ENCODE data around the gene SPRN.
"Not testable (repeated sequence)": the region's sequence is repeated elsewhere in the genome, so short reads cannot be mapped to it uniquely, and the experiment has no call there.

Gene SPRN

GRCh38 chr10:133442967-133443924, 18.8 kb upstream of the SPRN start:
- peak; percentile 35 for DNase-seq (ENCODE audit: low read depth)
- H3K4me3 ChIP-seq (ENCODE audit: low read depth, low read length): no peak overlapping the region
- TF ChIP-seq MAX (IDR thresholded peaks at IDR 0.05; ENCODE audit: low read depth, low read length) (no peak), MYC (IDR thresholded peaks at IDR 0.05; ENCODE audit: low read depth, low read length) (0 out of 2 replicates have a peak, but pooled peaks have one; percentile 23)

DNA sequence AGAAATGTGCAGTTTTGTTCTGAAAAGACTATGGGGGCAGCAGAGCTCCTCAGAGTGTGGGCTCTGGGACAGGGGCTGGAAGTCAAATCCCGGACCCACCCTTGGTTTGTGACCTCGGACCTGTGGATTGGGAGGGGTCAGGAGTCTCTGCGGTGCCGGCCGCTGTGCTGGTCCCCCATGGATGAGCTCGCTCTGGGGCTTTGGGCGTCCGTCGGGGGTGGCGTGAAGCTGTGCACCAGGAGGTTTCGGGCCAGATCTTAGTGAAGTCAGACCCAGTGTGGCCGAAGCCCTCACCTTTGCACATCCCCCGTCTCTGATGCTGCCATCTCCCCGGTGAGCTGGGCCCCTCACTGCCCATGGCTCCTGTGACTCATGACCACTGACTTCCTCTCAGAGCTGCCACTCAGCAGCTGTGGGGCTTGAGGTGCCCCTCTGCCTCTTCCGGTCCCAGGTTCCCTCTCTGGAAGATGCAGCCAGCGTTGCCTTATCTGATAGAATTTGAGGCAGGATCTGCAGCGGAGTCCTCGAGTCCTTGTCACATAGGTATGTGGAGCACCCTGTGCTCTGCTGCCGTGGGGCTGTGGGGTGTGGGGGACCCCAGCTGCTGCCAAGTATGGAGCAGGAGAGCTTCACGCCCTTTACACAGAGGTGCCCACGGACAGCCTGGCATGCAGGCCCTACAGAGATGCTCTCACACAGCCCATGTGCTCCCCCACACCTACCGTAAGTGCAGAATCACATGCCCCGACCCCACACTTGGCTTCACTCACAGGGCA, 18.0 kb upstream of the SPRN start:
- TF ChIP-seq, protein P1, sequence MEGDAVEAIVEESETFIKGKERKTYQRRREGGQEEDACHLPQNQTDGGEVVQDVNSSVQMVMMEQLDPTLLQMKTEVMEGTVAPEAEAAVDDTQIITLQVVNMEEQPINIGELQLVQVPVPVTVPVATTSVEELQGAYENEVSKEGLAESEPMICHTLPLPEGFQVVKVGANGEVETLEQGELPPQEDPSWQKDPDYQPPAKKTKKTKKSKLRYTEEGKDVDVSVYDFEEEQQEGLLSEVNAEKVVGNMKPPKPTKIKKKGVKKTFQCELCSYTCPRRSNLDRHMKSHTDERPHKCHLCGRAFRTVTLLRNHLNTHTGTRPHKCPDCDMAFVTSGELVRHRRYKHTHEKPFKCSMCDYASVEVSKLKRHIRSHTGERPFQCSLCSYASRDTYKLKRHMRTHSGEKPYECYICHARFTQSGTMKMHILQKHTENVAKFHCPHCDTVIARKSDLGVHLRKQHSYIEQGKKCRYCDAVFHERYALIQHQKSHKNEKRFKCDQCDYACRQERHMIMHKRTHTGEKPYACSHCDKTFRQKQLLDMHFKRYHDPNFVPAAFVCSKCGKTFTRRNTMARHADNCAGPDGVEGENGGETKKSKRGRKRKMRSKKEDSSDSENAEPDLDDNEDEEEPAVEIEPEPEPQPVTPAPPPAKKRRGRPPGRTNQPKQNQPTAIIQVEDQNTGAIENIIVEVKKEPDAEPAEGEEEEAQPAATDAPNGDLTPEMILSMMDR (IDR thresholded peaks at IDR 0.05; ENCODE audit: low read depth, low read length): no peak
- peak; percentile 70 for TF ChIP-seq MAX (IDR thresholded peaks at IDR 0.05; ENCODE audit: low read depth, low read length)
- no peak for TF ChIP-seq POLR2A (IDR thresholded peaks at IDR 0.05; ENCODE audit: extremely low read depth, insufficient read length)
- TF ChIP-seq MYC (IDR thresholded peaks at IDR 0.05; ENCODE audit: low read depth, low read length): peak; percentile 19; the same call in 1 of the 2 replicates
- DNase-seq (ENCODE audit: low read depth): peak; percentile 92
- H3K4me3 ChIP-seq (ENCODE audit: low read depth, low read length): peak overlapping the region; percentile 38

DNA sequence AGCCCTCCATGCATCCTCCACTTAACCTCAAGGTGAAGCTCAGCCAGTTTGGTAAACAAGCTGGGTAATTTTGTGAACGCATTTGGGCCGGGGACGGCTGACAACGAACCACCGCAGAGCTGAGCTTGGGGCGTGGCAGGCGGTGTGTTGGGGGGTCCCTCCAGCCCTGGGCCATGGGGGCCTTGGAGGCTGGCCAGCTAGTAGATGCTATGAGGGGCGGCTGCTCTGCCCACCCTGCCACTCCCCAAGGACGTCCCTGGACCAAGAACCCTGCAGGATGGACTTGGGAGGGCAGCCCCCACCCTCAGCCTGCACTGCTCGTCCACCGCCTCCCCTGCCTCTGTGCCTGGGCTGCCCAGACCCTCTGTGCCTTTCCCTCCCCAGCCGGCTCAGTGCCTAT, 17.4 kb upstream of the SPRN start:
- no peak for TF ChIP-seq MYC (IDR thresholded peaks at IDR 0.05; ENCODE audit: low read depth, low read length)
- no peak for TF ChIP-seq POLR2A (IDR thresholded peaks at IDR 0.05; ENCODE audit: extremely low read depth, insufficient read length)
- TF ChIP-seq, protein P1 (IDR thresholded peaks at IDR 0.05; ENCODE audit: low read depth, low read length): no peak
- TF ChIP-seq MAX (IDR thresholded peaks at IDR 0.05; ENCODE audit: low read depth, low read length): no peak
- DNase-seq (ENCODE audit: low read depth): no peak
- no peak overlapping the region for H3K4me3 ChIP-seq (ENCODE audit: low read depth, low read length)

DNA sequence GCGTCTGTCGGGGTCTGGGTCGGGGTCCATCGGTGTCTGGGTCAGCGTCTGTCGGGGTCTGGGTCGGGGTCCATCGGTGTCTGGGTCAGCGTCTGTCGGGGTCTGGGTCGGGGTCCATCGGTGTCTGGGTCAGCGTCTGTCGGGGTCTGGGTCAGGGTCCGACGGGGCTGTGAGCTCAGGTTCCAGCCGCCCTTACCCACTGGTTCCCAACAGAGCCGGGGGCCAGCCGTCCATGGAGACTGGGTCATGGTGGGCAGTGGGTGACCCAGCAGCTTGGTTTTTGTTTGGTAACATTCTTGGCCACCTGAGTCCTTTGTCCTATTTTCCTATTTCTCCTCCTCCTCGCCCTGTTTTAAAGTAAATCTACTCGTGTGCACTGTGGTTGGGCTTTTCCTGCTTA, 16.9 kb upstream of the SPRN start:
- DNase-seq (ENCODE audit: low read depth); H3K4me3 ChIP-seq (ENCODE audit: low read depth, low read length): not testable (repeated sequence)

DNA sequence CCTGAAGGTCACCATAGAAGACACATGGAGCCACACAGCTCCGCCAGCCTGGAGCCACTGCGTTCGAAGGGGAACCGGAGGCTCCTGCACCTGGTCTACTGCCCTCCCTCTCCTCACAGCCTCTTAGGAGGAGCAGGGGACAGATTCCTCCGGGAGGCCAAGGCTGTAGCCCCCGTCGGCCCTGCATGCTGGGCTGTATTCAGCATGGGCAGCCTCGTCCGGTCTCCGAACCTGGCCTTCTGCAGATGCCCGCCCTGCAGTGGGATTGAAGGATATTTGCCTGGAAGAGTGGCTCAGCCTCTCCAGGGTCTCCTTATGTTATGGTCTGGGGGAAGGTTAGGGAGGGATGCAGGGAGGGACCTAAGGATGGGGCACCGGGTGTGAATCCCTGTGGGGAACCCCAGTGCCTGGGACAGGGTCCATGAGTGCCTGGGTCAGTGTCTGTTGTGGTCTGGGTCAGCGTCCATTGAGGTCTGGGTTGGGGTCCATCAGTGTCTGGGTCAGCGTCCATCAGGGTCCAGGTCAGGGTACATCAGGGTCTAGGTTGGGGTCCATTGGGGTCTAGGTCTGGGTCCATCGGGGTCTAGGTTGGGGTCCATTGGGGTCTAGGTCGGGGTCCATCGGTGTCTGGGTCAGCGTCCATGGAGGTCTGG, 16.3 kb upstream of the SPRN start:
- H3K4me3 ChIP-seq (ENCODE audit: low read depth, low read length): no peak overlapping the region
- DNase-seq (ENCODE audit: low read depth): no peak
- TF ChIP-seq, protein P1 (IDR thresholded peaks at IDR 0.05; ENCODE audit: low read depth, low read length): no peak
- no peak for TF ChIP-seq POLR2A (IDR thresholded peaks at IDR 0.05; ENCODE audit: extremely low read depth, insufficient read length)
- no peak for TF ChIP-seq MAX (IDR thresholded peaks at IDR 0.05; ENCODE audit: low read depth, low read length)
- TF ChIP-seq MYC (IDR thresholded peaks at IDR 0.05; ENCODE audit: low read depth, low read length): no peak

- TF ChIP-seq MAX (IDR thresholded peaks at IDR 0.05; ENCODE audit: low read depth, low read length): no peak
- TF ChIP-seq, protein P1 (IDR thresholded peaks at IDR 0.05; ENCODE audit: low read depth, low read length): no peak
- no peak for TF ChIP-seq MYC (IDR thresholded peaks at IDR 0.05; ENCODE audit: low read depth, low read length)
- no peak for TF ChIP-seq POLR2A (IDR thresholded peaks at IDR 0.05; ENCODE audit: extremely low read depth, insufficient read length)
- DNase-seq (ENCODE audit: low read depth): no peak
- no peak overlapping the region for H3K4me3 ChIP-seq (ENCODE audit: low read depth, low read length)
Observed at GRCh38 chr10:133439517-133440461, 15.4 kb upstream of the SPRN start.
